Measurements from ENCODE around the gene ARFGEF3.

- TF ChIP-seq CTCF (IDR thresholded peaks at IDR 0.05) (no peak), EZH2 (IDR thresholded peaks at IDR 0.05; ENCODE audit: borderline replicate concordance, insufficient read depth, low read depth, low read length, poor library complexity, severe bottlenecking) (no peak)
Observed at GRCh38 chr6:138321934-138322333, 160.2 kb downstream of the ARFGEF3 start.
